Heart left ventricle (tissue), 16 donors: ENCODE data around the gene TRIM5. TPM values are rescaled to one million over a fixed set of nuclear protein-coding genes. Genes with fewer than 3 reads are reported as not detected.

Source experiments
- ATAC-seq, 4 donors: fragments of 200-7000 bp; cut with Tn5 transposase; one replicate each; pipeline ENCODE4 v1.9.1; 2020 to 2022; ENCODE audit warnings: moderate library complexity in 4 of 4, mild to moderate bottlenecking in 3 of 4, moderate number of reproducible peaks in 1 of 4
- DNase-seq, 5 donors: peaks; one replicate each; pipeline ENCODE4 v3.0.0-alpha.2; 2020
- H3K27ac ChIP-seq, 12 donors: fragments of 200-600 bp; sonication (generic) in 4 of 12; one replicate each; pipeline versions ENCODE4 v1.5.0 to v1.8.0; 2016 to 2022; ENCODE audit warnings: mild to moderate bottlenecking in 2 of 12
- H3K27me3 ChIP-seq, 9 donors: fragments of 200-600 bp; sonication (generic) in 2 of 9; one replicate each; pipeline versions ENCODE4 v1.5.1 to v1.8.0; 2016 to 2022; ENCODE audit warnings: mild to moderate bottlenecking in 3 of 9
- H3K36me3 ChIP-seq, 9 donors: fragments of 200-600 bp; sonication (generic) in 2 of 9; one replicate each; pipeline versions ENCODE4 v1.5.0 to v1.8.0; 2018 to 2022; ENCODE audit warnings: mild to moderate bottlenecking in 2 of 9
- H3K4me1 ChIP-seq, 12 donors: fragments of 200-600 bp; sonication (generic) in 4 of 12; one replicate each; pipeline versions ENCODE4 v1.5.0 to v1.8.0; 2016 to 2022; ENCODE audit warnings: mild to moderate bottlenecking in 3 of 12
- H3K4me3 ChIP-seq, 12 donors: fragments of 200-600 bp; sonication (generic) in 4 of 12; one replicate each; pipeline versions ENCODE4 v1.5.0 to v1.8.0; 2017 to 2022; ENCODE audit warnings: mild to moderate bottlenecking in 9 of 12, moderate library complexity in 4 of 12
- H3K9me3 ChIP-seq, 12 donors: fragments of 200-600 bp; sonication (generic) in 4 of 12; one replicate each; pipeline versions ENCODE4 v1.5.0 to v1.8.0; 2016 to 2022; ENCODE audit warnings: mild to moderate bottlenecking in 1 of 12
- CTCF ChIP-seq, 12 donors: fragments of 200-600 bp; sonication (generic) in 4 of 12; IDR thresholded peaks; one replicate each; pipeline versions ENCODE4 v1.5.0 to v1.8.0; 2018 to 2022; ENCODE audit warnings: antibody characterized with exemption in 12 of 12, mild to moderate bottlenecking in 5 of 12
- POLR2A ChIP-seq, 2 donors: fragments of 450-650 bp; IDR thresholded peaks; one replicate each; pipeline ENCODE4 v1.6.1; 2017; ENCODE audit warnings: antibody characterized with exemption in 2 of 2, mild to moderate bottlenecking in 2 of 2, moderate library complexity in 2 of 2
- WGBS, 4 donors: extraction: QIAGEN DNeasy Blood & Tissue Kit in 2 of 4; methylation state at CpG; one replicate each; pipeline versions ENCODE4 v1.1.5 to v1.1.7; 2013 to 2018; 5-methylcytosine and 5-hydroxymethylcytosine counted together
- intact Hi-C, 10 donors: fragments of 100-400 bp; cut with DNase I; formaldehyde crosslinking; loops; one replicate each; pipeline versions ENCODE4 v1.11.1 to v1.14.2; 2022
- polyA plus RNA-seq, 2 donors: library from polyadenylated mRNA; stranded (reverse); fragments of 200-250 nt; gene quantifications; one replicate each; pipeline ENCODE4 v1.2.3, GENCODE V29; 2013
- total RNA-seq, 9 donors: library from RNA; depleted of rRNA in 2 of 9; stranded (reverse); fragments of >200 nt in 2 of 9; fragmentation: NEBNext Ultra II Directional in 3 of 9; extraction: Animal tissue kit (Norgen Biotek cat#: 25700) in 3 of 9; gene quantifications; one replicate each; pipeline versions ENCODE4 v1.1.0 to v1.2.4, GENCODE V29; 2016 to 2023
- donor health status: ischemic (EF 13 %, LVEDD 7.1; RV severe dilation, severe dysfunction).
- donor health status: healthy with polysubstance abuse.
- donor health status: DM: no; HTN: yes; CAD: no.
- donor health status: DM: no; HTN: no; CAD: no.
- donor health status: ischemic (EF 25% LVEDD 6.9; RV normal size, moderate dysfunction).
- donor health status: ischemic (EF 25% LVEDD 5.7; RV mildly dilated, moderate dysfunction).
- donor health status: healthy.
- donor health status: DM: yes; HTN: yes; CAD: no.
- donor health status: ischemic (EF 35%, LVEDD 5.7; RV mildly dilated, moderate dysfunction).
- donor health status: nonischemic (EF 11% LVEDD 7.7; RV severe dilation, severe dysfunction).
- donor health status: DM: yes; HTN: yes; CAD: no.
- donor health status: PGD.
- donor health status: ischemic (EF 29% LVEDD 5.4; RV normal size, mild dysfunction).
- donor health status: nonischemic (EF 23%, LVEDD 6.1; RV moderate dilation, normal function).

TRIM5 gene
- total and polyA plus RNA-seq, 11 donors, result 4.7 to 15.9 (median 8.2) TPM

GRCh38 chr11:5643585-5643984 lies 41.3 kb downstream of the TRIM5 start:
- H3K27ac ChIP-seq, result no peak overlapping the region
- ATAC-seq (no peak), DNase-seq (no peak)
- peaks cover 0 to 10% (median 0%) of the 10 kb centered on the region in 12 donors for H3K9me3 ChIP-seq
- H3K4me1 ChIP-seq, result no peaks in the 10 kb centered on the region
- intact Hi-C loops, result no loop called here
- no peak overlapping the region for H3K4me3 ChIP-seq
- no peaks in the 10 kb centered on the region for H3K27me3 ChIP-seq
- H3K36me3 ChIP-seq, result peaks cover 0 to 58% (median 38%) of the 10 kb centered on the region in 9 donors
- no peak for TF ChIP-seq POLR2A (IDR thresholded peaks at IDR 0.05)
- no peak for TF ChIP-seq CTCF (IDR thresholded peaks at IDR 0.05)

- no peak overlapping the region for H3K4me3 ChIP-seq
- H3K36me3 ChIP-seq, result peaks cover 0 to 92% (median 51%) of the 10 kb centered on the region in 9 donors
- WGBS, 4 donors, result 91 to 97% (median 96%) methylated on average over 1 of the region's 1 CpG
- H3K27ac ChIP-seq, result no peak overlapping the region
- peaks cover 0 to 10% (median 0%) of the 10 kb centered on the region in 12 donors for H3K9me3 ChIP-seq
- intact Hi-C loops, result no loop called here
- no peaks in the 10 kb centered on the region for H3K27me3 ChIP-seq
- TF ChIP-seq CTCF (IDR thresholded peaks at IDR 0.05) (no peak), POLR2A (IDR thresholded peaks at IDR 0.05) (no peak)
- ATAC-seq, result no peak
- no peaks in the 10 kb centered on the region for H3K4me1 ChIP-seq
- DNase-seq, result no peak
These were observed 44.9 kb downstream of the TRIM5 start for GRCh38 chr11:5639953-5640352.

GRCh38 chr11:5631969-5632635 lies 52.8 kb downstream of the TRIM5 start:
- ATAC-seq (no peak), DNase-seq (no peak)
- intact Hi-C loops, result no loop called here
- WGBS, 4 donors, result 73 to 86% (median 83%) methylated on average over 5 of the region's 5 CpGs
- Histone ChIP-seq H3K27ac (no peak overlapping the region), H3K27me3 (no peaks in the 10 kb centered on the region), H3K4me3 (no peak overlapping the region), H3K9me3 (no peaks in the 10 kb centered on the region), H3K4me1 (peaks cover 0 to 12% (median 0%) of the 10 kb centered on the region in 12 donors), H3K36me3 (peaks cover 0 to 46% (median 29%) of the 10 kb centered on the region in 9 donors)
- TF ChIP-seq CTCF (IDR thresholded peaks at IDR 0.05) (no peak), POLR2A (IDR thresholded peaks at IDR 0.05) (no peak)

- 89 to 92% (median 91%) methylated on average over 2 of the region's 2 CpGs for WGBS, 4 donors
- intact Hi-C loops, result no loop called here
- Histone ChIP-seq H3K4me3 (no peak overlapping the region), H3K27me3 (no peaks in the 10 kb centered on the region), H3K9me3 (no peaks in the 10 kb centered on the region), H3K4me1 (peaks cover 0 to 12% (median 0%) of the 10 kb centered on the region in 12 donors), H3K36me3 (peaks cover 0 to 41% (median 26%) of the 10 kb centered on the region in 9 donors), H3K27ac (no peak overlapping the region)
- DNase-seq (no peak), ATAC-seq (no peak)
- TF ChIP-seq POLR2A (IDR thresholded peaks at IDR 0.05) (no peak), CTCF (IDR thresholded peaks at IDR 0.05) (no peak)
These were observed 53.5 kb downstream of the TRIM5 start for GRCh38 chr11:5631417-5631816.
